ENCODE measurements around the gene CCDC107.

GRCh38 chr9:35639631-35640030 is 18.5 kb upstream of the CCDC107 start:
- TF ChIP-seq CTCF (conservative IDR thresholded peaks at IDR 0.05; ENCODE audit: low read depth in 2 of 2) (no peak), POLR2AphosphoS5 (IDR thresholded peaks at IDR 0.05; ENCODE audit: low read depth) (no peak)
